Endothelial cell (in vitro differentiated cells): Measurements from ENCODE around the gene HNF4A. TPM values are rescaled to one million over a fixed set of nuclear protein-coding genes. Genes with fewer than 3 reads are reported as not detected.

ENCODE experiments used
- DNase-seq: peaks from one replicate; pipeline ENCODE4 v3.0.0; 2021; ENCODE audit warnings: low spot score
- H3K27ac Mint-ChIP-seq: one replicate; pipeline ENCODE4 v1.8.0; 2021; ENCODE audit warnings: mixed read lengths, inconsistent platforms; ENCODE audit not compliant: unreplicated experiment
- H3K27me3 Mint-ChIP-seq: one replicate; pipeline ENCODE4 v1.8.0; 2021; ENCODE audit warnings: mild to moderate bottlenecking, moderate library complexity, mixed read lengths, inconsistent platforms; ENCODE audit not compliant: unreplicated experiment
- H3K36me3 Mint-ChIP-seq: one replicate; pipeline ENCODE4 v1.8.0; 2021; ENCODE audit warnings: mild to moderate bottlenecking, low read depth, mixed read lengths, inconsistent platforms; ENCODE audit not compliant: unreplicated experiment
- H3K4me1 Mint-ChIP-seq: one replicate; pipeline ENCODE4 v1.8.0; 2021; ENCODE audit warnings: mild to moderate bottlenecking, mixed read lengths, inconsistent platforms; ENCODE audit not compliant: unreplicated experiment
- H3K4me3 Mint-ChIP-seq: one replicate; pipeline ENCODE4 v1.8.0; 2021; ENCODE audit warnings: mild to moderate bottlenecking, mixed read lengths, inconsistent platforms; ENCODE audit not compliant: unreplicated experiment
- H3K9me3 Mint-ChIP-seq: one replicate; pipeline ENCODE4 v1.8.0; 2021; ENCODE audit warnings: mixed read lengths, inconsistent platforms; ENCODE audit not compliant: unreplicated experiment
- CTCF ChIP-seq: fragments of 200-600 bp; sonication (generic); IDR thresholded peaks from one replicate; pipeline ENCODE4 v1.5.0; 2021; ENCODE audit warnings: antibody characterized with exemption; ENCODE audit not compliant: unreplicated experiment
- total RNA-seq: library from RNA; stranded (reverse); fragmentation: NEBNext Ultra II Directional; extraction: Animal tissue kit (Norgen Biotek cat#: 25700); gene quantifications from one replicate; pipeline ENCODE4 v1.2.1, GENCODE V29; 2021; ENCODE audit not compliant: unreplicated experiment

HNF4A gene
- total RNA-seq, 1 donor from 2014 or later, result not detected

DNA sequence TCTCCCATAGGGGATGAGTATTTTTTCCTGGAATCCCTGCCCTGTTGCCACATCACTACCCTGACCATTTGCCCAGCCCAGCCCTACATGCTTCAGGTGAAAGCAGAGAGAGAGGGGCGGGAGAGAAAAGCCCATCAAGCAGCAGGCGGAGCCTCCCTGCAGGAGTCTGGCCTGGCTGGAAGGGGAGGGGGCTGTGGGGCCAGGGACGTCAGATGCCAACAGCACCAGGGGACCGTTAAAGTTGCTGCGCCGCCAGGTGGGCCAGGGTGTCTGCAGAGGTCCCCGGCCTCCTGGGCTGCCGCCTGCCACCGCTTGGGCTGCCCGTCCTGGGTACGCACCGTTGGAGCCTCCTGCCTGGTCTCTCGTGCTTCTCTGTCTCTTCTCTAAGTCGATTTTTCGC is 19.4 kb upstream of the HNF4A start:
- no peak for TF ChIP-seq CTCF
- DNase-seq, result no peak
- Mint-ChIP-seq H3K27ac (no peak overlapping the region), H3K4me1 (no peaks in the 10 kb centered on the region), H3K27me3 (peaks cover 3% of the 10 kb centered on the region), H3K4me3 (no peak overlapping the region), H3K9me3 (no peaks in the 10 kb centered on the region), H3K36me3 (no peaks in the 10 kb centered on the region)

- H3K27me3 Mint-ChIP-seq, result peaks cover 3% of the 10 kb centered on the region
- no peaks in the 10 kb centered on the region for H3K4me1 Mint-ChIP-seq
- no peak for DNase-seq
- H3K4me3 Mint-ChIP-seq, result no peak within 1 kb of the TSS
- no peak for TF ChIP-seq CTCF
- no peaks in the 10 kb centered on the region for H3K9me3 Mint-ChIP-seq
- H3K27ac Mint-ChIP-seq, result no peak within 1 kb of the TSS
- H3K36me3 Mint-ChIP-seq, result no peaks in the 10 kb centered on the region
These were observed 18.6 kb upstream of the HNF4A start, which contains the start of gene R3HDML for GRCh38 chr20:44336725-44337380. Gene R3HDML (plus strand): TSS chr20:44337043. CDS start chr20:44337158, 115 bp downstream.

GRCh38 chr20:44342248-44342647 is 13.3 kb upstream of the HNF4A start:
- H3K9me3 Mint-ChIP-seq, result no peaks in the 10 kb centered on the region
- DNase-seq, result no peak
- no peaks in the 10 kb centered on the region for H3K36me3 Mint-ChIP-seq
- no peaks in the 10 kb centered on the region for H3K27me3 Mint-ChIP-seq
- H3K27ac Mint-ChIP-seq, result no peak overlapping the region
- TF ChIP-seq CTCF, result no peak
- no peaks in the 10 kb centered on the region for H3K4me1 Mint-ChIP-seq
- H3K4me3 Mint-ChIP-seq, result no peak overlapping the region

DNA sequence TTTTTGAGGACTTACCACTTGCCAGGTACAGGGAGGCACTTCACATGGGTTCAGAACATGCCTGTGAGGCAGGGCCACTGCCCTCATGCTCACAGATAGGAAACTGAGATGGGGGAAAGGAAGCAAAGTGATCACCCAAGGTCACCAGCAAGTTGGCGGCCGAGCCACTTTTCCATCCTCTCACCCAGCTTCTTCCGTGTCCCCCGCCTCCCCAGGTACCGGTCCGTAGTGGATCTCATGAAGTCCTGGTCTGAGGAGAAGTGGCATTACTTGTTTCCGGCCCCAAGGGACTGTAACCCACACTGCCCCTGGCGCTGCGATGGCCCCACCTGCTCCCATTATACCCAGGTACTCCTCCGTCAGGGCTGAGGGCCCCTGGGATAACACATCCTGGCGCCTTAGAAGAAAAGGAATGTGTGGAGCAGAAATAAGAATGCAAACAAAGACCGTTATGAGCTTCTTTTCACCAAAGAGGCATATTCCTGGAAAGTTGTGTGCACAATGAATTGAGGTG is 12.3 kb upstream of the HNF4A start:
- H3K36me3 Mint-ChIP-seq, result no peaks in the 10 kb centered on the region
- no peak for DNase-seq
- no peak for TF ChIP-seq CTCF
- H3K9me3 Mint-ChIP-seq, result no peaks in the 10 kb centered on the region
- H3K27me3 Mint-ChIP-seq, result no peaks in the 10 kb centered on the region
- H3K4me3 Mint-ChIP-seq, result no peak overlapping the region
- no peak overlapping the region for H3K27ac Mint-ChIP-seq
- no peaks in the 10 kb centered on the region for H3K4me1 Mint-ChIP-seq

- DNase-seq, result no peak
- TF ChIP-seq CTCF, result no peak
- H3K36me3 Mint-ChIP-seq, result no peaks in the 10 kb centered on the region
- H3K27me3 Mint-ChIP-seq, result no peaks in the 10 kb centered on the region
- H3K27ac Mint-ChIP-seq, result no peak overlapping the region
- no peaks in the 10 kb centered on the region for H3K4me1 Mint-ChIP-seq
- no peak overlapping the region for H3K4me3 Mint-ChIP-seq
- H3K9me3 Mint-ChIP-seq, result no peaks in the 10 kb centered on the region
These were observed 10.8 kb upstream of the HNF4A start for GRCh38 chr20:44344723-44345122.
